ENCODE measurements around the gene SEC16B. TPM values are rescaled to one million over a fixed set of nuclear protein-coding genes. Genes with fewer than 3 reads are reported as not detected.

Gene SEC16B
- total and polyA plus RNA-seq, 9 of the 15 experiments (the other 6 are each of a cell fraction or from before 2014, with no cell fraction given): not detected

DNA sequence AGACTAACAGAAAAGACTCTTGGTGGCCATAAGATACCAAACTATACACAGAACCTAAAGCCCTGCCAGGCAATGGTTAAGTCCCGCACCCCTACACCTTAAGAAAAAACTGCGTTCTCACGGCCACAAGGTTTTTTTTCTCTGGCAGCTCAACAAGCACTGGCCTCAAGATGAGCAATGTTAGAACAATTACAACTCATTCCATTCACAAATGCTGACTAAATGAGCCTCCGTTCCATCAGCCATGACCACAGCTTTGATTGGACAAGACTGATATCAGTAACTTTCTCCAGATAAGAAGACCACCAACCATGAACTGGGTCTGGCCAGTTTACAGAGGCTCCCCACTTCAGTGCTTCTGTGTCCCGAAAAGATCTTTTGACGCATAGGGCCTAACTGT is 31.9 kb downstream of the SEC16B start:
- intact Hi-C loops (cut with micrococcal nuclease): no loop called here
- BruUV-seq (replicated peaks): no TSS peak

More for the DNA sequence above, 31.9 kb downstream of the SEC16B start:
- no peak for DNase-seq (ENCODE audit: extremely low read depth in 1 of 4, low spot score in 3 of 4)
- no peak overlapping the region for H3K4me2 ChIP-seq (ENCODE audit: insufficient read depth, low read length)
- ATAC-seq: no peak
- no peaks in the 10 kb centered on the region for H4K20me1 ChIP-seq (replicated peaks; ENCODE audit: control insufficient read depth, insufficient read depth, low read length)
- H3K4me1 ChIP-seq (replicated peaks in 1 of 2; ENCODE audit: control insufficient read depth in 2 of 2, insufficient read depth in 2 of 2, low read length in 2 of 2): no peaks in the 10 kb centered on the region
- in situ Hi-C loops (cut with MboI): loop anchor here (25.0 kb wide), 1 partner anchor 1376 kb away; no protein-coding TSS in a partner anchor
- no peak overlapping the region for H2AFZ ChIP-seq (ENCODE audit: low read depth, low read length)
- H3K9me1 ChIP-seq (ENCODE audit: control insufficient read depth, insufficient read depth, low read length): no peaks in the 10 kb centered on the region
- POLR2A ChIA-PET: no interaction called here
- H3K9me3 ChIP-seq (replicated peaks; ENCODE audit: control insufficient read depth, insufficient read depth, low read depth, low read length): no peaks in the 10 kb centered on the region
- H3K36me3 ChIP-seq (ENCODE audit: control insufficient read depth, insufficient read depth, low read length): no peaks in the 10 kb centered on the region
- CTCF ChIA-PET (ENCODE audit: low intra/inter-chr PET ratio): no interaction called here
- WGBS (ENCODE audit: insufficient coverage, low coverage, missing lambda C conversion rate): 0% methylated on average over 6 of the region's 6 CpGs
- H3K4me3 ChIP-seq: no peak overlapping the region
- H3K27ac ChIP-seq (ENCODE audit: extremely low read depth, low read depth, low read length): no peak overlapping the region
- FAIRE-seq: peak; percentile 37
- H3K79me2 ChIP-seq (ENCODE audit: control insufficient read depth, insufficient read depth, low read length): no peaks in the 10 kb centered on the region
- TF ChIP-seq ZBTB8A (IDR thresholded peaks at IDR 0.05; ENCODE audit: partially characterized antibody) (no peak), ZNF408 (CRISPR knock-in tag; IDR thresholded peaks at IDR 0.05; ENCODE audit: low read depth) (no peak), RFX7 (CRISPR knock-in tag; IDR thresholded peaks at IDR 0.05) (no peak), IRF2 (CRISPR knock-in tag; IDR thresholded peaks at IDR 0.05) (no peak), NR2C2 (CRISPR knock-in tag; IDR thresholded peaks at IDR 0.05) (no peak), NR2C2 (tag; IDR thresholded peaks at IDR 0.05) (no peak), KDM1A (IDR thresholded peaks at IDR 0.05) (no peak), THRAP3 (IDR thresholded peaks at IDR 0.05; ENCODE audit: borderline replicate concordance) (no peak), ZNF253 (CRISPR knock-in tag; conservative IDR thresholded peaks at IDR 0.05) (no peak), ZKSCAN8 (CRISPR knock-in tag; IDR thresholded peaks at IDR 0.05) (no peak), BCL6 (CRISPR knock-in tag; IDR thresholded peaks at IDR 0.05) (no peak), KLF10 (CRISPR knock-in tag; IDR thresholded peaks at IDR 0.05) (no peak), CC2D1A (IDR thresholded peaks at IDR 0.05) (no peak), ZNF79 (CRISPR knock-in tag; IDR thresholded peaks at IDR 0.05; ENCODE audit: low read depth) (no peak)
- TF ChIP-seq, protein P1, sequence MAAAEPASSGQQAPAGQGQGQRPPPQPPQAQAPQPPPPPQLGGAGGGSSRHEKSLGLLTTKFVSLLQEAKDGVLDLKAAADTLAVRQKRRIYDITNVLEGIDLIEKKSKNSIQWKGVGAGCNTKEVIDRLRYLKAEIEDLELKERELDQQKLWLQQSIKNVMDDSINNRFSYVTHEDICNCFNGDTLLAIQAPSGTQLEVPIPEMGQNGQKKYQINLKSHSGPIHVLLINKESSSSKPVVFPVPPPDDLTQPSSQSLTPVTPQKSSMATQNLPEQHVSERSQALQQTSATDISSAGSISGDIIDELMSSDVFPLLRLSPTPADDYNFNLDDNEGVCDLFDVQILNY (CRISPR knock-in tag; IDR thresholded peaks at IDR 0.05): no peak
- TF ChIP-seq, protein P2, sequence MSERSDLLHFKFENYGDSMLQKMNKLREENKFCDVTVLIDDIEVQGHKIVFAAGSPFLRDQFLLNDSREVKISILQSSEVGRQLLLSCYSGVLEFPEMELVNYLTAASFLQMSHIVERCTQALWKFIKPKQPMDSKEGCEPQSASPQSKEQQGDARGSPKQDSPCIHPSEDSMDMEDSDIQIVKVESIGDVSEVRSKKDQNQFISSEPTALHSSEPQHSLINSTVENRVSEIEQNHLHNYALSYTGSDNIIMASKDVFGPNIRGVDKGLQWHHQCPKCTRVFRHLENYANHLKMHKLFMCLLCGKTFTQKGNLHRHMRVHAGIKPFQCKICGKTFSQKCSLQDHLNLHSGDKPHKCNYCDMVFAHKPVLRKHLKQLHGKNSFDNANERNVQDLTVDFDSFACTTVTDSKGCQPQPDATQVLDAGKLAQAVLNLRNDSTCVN (CRISPR knock-in tag; IDR thresholded peaks at IDR 0.05): no peak
- TF ChIP-seq, protein P3, sequence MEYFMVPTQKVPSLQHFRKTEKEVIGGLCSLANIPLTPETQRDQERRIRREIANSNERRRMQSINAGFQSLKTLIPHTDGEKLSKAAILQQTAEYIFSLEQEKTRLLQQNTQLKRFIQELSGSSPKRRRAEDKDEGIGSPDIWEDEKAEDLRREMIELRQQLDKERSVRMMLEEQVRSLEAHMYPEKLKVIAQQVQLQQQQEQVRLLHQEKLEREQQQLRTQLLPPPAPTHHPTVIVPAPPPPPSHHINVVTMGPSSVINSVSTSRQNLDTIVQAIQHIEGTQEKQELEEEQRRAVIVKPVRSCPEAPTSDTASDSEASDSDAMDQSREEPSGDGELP (CRISPR knock-in tag; IDR thresholded peaks at IDR 0.05; ENCODE audit: borderline replicate concordance): no peak
- no peak overlapping the region for H3K9ac ChIP-seq (ENCODE audit: insufficient read depth in 1 of 2, low read depth in 2 of 2, low read length in 2 of 2)
- no peaks in the 10 kb centered on the region for H3K27me3 ChIP-seq (ENCODE audit: control insufficient read depth in 2 of 2, insufficient read depth in 2 of 2, low read length in 2 of 2)

Measured in K562 (cell line).